Endothelial cell of umbilical vein (primary cell): Measurements from ENCODE around the gene PHLPP2.
"Not testable (repeated sequence)": the region's sequence is repeated elsewhere in the genome, so short reads cannot be mapped to it uniquely, and the experiment has no call there.

Experiments
- EZH2 ChIP-seq: IDR thresholded peaks from 2 replicates; pipeline ENCODE4 v1.6.1; 2012; ENCODE audit warnings: borderline replicate concordance, low read depth, mild to moderate bottlenecking, moderate library complexity, low read length, inconsistent platforms; ENCODE audit not compliant: severe bottlenecking
- FOS ChIP-seq: IDR thresholded peaks from 2 replicates; pipeline ENCODE4 v1.6.1; 2011; ENCODE audit warnings: mild to moderate bottlenecking, low read length, moderate library complexity, borderline replicate concordance; ENCODE audit not compliant: insufficient read depth
- JUN ChIP-seq: IDR thresholded peaks from 2 replicates; pipeline ENCODE4 v1.6.1; 2011; ENCODE audit warnings: borderline replicate concordance, low read depth; ENCODE audit not compliant: insufficient read length, insufficient read depth
- MAX ChIP-seq: IDR thresholded peaks from 2 replicates; pipeline ENCODE4 v1.6.1; 2011; ENCODE audit not compliant: insufficient read depth, insufficient read length
- MYC ChIP-seq: IDR thresholded peaks from one replicate; pipeline ENCODE4 v1.6.1; 2011; ENCODE audit warnings: mild to moderate bottlenecking, low read depth, low read length
- POLR2A ChIP-seq: IDR thresholded peaks from 2 replicates; pipeline ENCODE4 v1.6.1; 2012; ENCODE audit warnings: low read depth, mild to moderate bottlenecking, control low read depth, low read length
- POLR2AphosphoS5 ChIP-seq: IDR thresholded peaks from 2 replicates; pipeline ENCODE4 v1.6.1; 2012; ENCODE audit warnings: low read depth, mild to moderate bottlenecking, control low read depth, low read length, moderate library complexity; ENCODE audit not compliant: insufficient read depth
- TF ChIP-seq, protein P1 (sequence below), 2 donors: IDR thresholded peaks; 1 replicate in 1 of 2; 2 replicates in 1 of 2; pipeline ENCODE4 v1.5.1; 2011; ENCODE audit warnings: low read length in 2 of 2, mild to moderate bottlenecking in 2 of 2, moderate library complexity in 2 of 2, control low read depth in 1 of 2, inconsistent platforms in 1 of 2, low read depth in 1 of 2; ENCODE audit not compliant: insufficient read depth in 1 of 2; ENCODE audit errors: extremely low read depth in 1 of 2

GRCh38 chr16:71684280-71684679, 40.2 kb downstream of the PHLPP2 start:
- TF ChIP-seq, protein P1, sequence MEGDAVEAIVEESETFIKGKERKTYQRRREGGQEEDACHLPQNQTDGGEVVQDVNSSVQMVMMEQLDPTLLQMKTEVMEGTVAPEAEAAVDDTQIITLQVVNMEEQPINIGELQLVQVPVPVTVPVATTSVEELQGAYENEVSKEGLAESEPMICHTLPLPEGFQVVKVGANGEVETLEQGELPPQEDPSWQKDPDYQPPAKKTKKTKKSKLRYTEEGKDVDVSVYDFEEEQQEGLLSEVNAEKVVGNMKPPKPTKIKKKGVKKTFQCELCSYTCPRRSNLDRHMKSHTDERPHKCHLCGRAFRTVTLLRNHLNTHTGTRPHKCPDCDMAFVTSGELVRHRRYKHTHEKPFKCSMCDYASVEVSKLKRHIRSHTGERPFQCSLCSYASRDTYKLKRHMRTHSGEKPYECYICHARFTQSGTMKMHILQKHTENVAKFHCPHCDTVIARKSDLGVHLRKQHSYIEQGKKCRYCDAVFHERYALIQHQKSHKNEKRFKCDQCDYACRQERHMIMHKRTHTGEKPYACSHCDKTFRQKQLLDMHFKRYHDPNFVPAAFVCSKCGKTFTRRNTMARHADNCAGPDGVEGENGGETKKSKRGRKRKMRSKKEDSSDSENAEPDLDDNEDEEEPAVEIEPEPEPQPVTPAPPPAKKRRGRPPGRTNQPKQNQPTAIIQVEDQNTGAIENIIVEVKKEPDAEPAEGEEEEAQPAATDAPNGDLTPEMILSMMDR (IDR thresholded peaks at IDR 0.05; ENCODE audit: extremely low read depth in 1 of 2, insufficient read depth in 1 of 2, low read depth in 1 of 2, low read length in 2 of 2) = not testable (repeated sequence)
- not testable (repeated sequence) for TF ChIP-seq MAX, POLR2A, EZH2, MYC, POLR2AphosphoS5, FOS, JUN
